Trophoblast cell (in vitro differentiated cells and primary cell): ENCODE measurements around the gene CCDC88B.

ENCODE experiments used
- DNase-seq, 2 donors: peaks; one replicate each; pipeline ENCODE4 v3.0.0-alpha.2; 2016
- H2AFZ ChIP-seq: 2 replicates; pipeline ENCODE4 v1.6.1; 2013; ENCODE audit warnings: low read length, moderate library complexity, mild to moderate bottlenecking; ENCODE audit not compliant: insufficient read depth, poor library complexity
- H2AK5ac ChIP-seq: 2 replicates; pipeline ENCODE4 v1.6.1; 2013; ENCODE audit warnings: mild to moderate bottlenecking, low read length
- H2BK120ac ChIP-seq: 2 replicates; pipeline ENCODE4 v1.6.1; 2013; ENCODE audit warnings: low read length, mild to moderate bottlenecking, moderate library complexity; ENCODE audit not compliant: insufficient read depth, poor library complexity
- H2BK12ac ChIP-seq: 2 replicates; pipeline ENCODE4 v1.6.1; 2013; ENCODE audit warnings: mild to moderate bottlenecking, low read length, moderate library complexity
- H2BK5ac ChIP-seq: 2 replicates; pipeline ENCODE4 v1.6.1; 2013; ENCODE audit warnings: low read length, low read depth, moderate library complexity, mild to moderate bottlenecking; ENCODE audit not compliant: poor library complexity
- H3K14ac ChIP-seq: 2 replicates; pipeline ENCODE4 v1.6.1; 2013; ENCODE audit warnings: mild to moderate bottlenecking, low read length
- H3K18ac ChIP-seq: 2 replicates; pipeline ENCODE4 v1.6.1; 2013; ENCODE audit warnings: mild to moderate bottlenecking, low read length
- H3K23ac ChIP-seq: 2 replicates; pipeline ENCODE4 v1.6.1; 2013; ENCODE audit warnings: low read length
- H3K27ac ChIP-seq: 2 replicates; pipeline ENCODE4 v1.5.1; 2013; ENCODE audit warnings: low read depth, mild to moderate bottlenecking, inconsistent platforms, low read length, moderate library complexity
- H3K27me3 ChIP-seq: 2 replicates; pipeline ENCODE4 v1.6.1; 2013; ENCODE audit warnings: inconsistent platforms, mild to moderate bottlenecking, low read length, moderate library complexity; ENCODE audit not compliant: insufficient read depth
- H3K36me3 ChIP-seq, 2 experiments: 1 replicate in 1 of 2; 2 replicates in 1 of 2; pipeline ENCODE4 v1.6.1; 2013; ENCODE audit warnings: low read length in 2 of 2, mild to moderate bottlenecking in 2 of 2, moderate library complexity in 1 of 2; ENCODE audit not compliant: insufficient read depth in 2 of 2, control insufficient read depth in 1 of 2
- H3K4ac ChIP-seq: 2 replicates; pipeline ENCODE4 v1.6.1; 2013; ENCODE audit warnings: low read depth, mild to moderate bottlenecking, low read length, moderate library complexity
- H3K4me1 ChIP-seq, 2 experiments: 1 replicate in 1 of 2; 2 replicates in 1 of 2; pipeline ENCODE4 v1.6.1; 2013; ENCODE audit warnings: low read length in 2 of 2, mild to moderate bottlenecking in 2 of 2, moderate library complexity in 1 of 2; ENCODE audit not compliant: insufficient read depth in 2 of 2, control insufficient read depth in 1 of 2
- H3K4me2 ChIP-seq: 2 replicates; pipeline ENCODE4 v1.6.1; 2013; ENCODE audit warnings: inconsistent platforms, mild to moderate bottlenecking, low read length, moderate library complexity
- H3K4me3 ChIP-seq: 2 replicates; pipeline ENCODE4 v1.5.1; 2013; ENCODE audit warnings: mild to moderate bottlenecking, low read depth, low read length, inconsistent platforms
- H3K79me1 ChIP-seq: one replicate; pipeline ENCODE4 v1.6.1; 2013; ENCODE audit warnings: low read length
- H3K79me2 ChIP-seq: 2 replicates; pipeline ENCODE4 v1.6.1; 2013; ENCODE audit warnings: low read length, mild to moderate bottlenecking; ENCODE audit not compliant: control insufficient read depth, insufficient read depth, poor library complexity
- H3K9ac ChIP-seq: 2 replicates; pipeline ENCODE4 v1.6.1; 2013; ENCODE audit warnings: mild to moderate bottlenecking, low read length
- H3K9me3 ChIP-seq: 2 replicates; pipeline ENCODE4 v1.6.1; 2013; ENCODE audit warnings: low read depth, mild to moderate bottlenecking, control low read depth, inconsistent platforms, low read length; ENCODE audit not compliant: insufficient read depth
- H4K12ac ChIP-seq: 2 replicates; pipeline ENCODE4 v1.6.1; 2013; ENCODE audit warnings: low read depth, mild to moderate bottlenecking, low read length, moderate library complexity
- H4K8ac ChIP-seq: 2 replicates; pipeline ENCODE4 v1.6.1; 2013; ENCODE audit warnings: low read depth, mild to moderate bottlenecking, low read length, moderate library complexity
- H4K91ac ChIP-seq: one replicate; pipeline ENCODE4 v1.6.1; 2013; ENCODE audit warnings: low read depth, mild to moderate bottlenecking, low read length, moderate library complexity
- WGBS: extraction: QIAGEN DNeasy Blood & Tissue Kit; methylation state at CpG from one replicate; pipeline ENCODE4 v1.1.7; 2013; ENCODE audit warnings: missing lambda C conversion rate; ENCODE audit not compliant: insufficient read length, insufficient coverage; ENCODE audit errors: extremely low coverage; 5-methylcytosine and 5-hydroxymethylcytosine counted together

The CCDC88B gene

GRCh38 chr11:64331569-64332371, 8.2 kb upstream of the CCDC88B start:
- Histone ChIP-seq H3K79me2 (no peaks in the 10 kb centered on the region), H3K4me3 (no peak overlapping the region), H3K4ac (no peak overlapping the region), H2BK120ac (no peak overlapping the region), H3K79me1 (no peaks in the 10 kb centered on the region), H3K4me2 (no peak overlapping the region), H4K8ac (no peak overlapping the region), H3K18ac (no peak overlapping the region), H3K9me3 (no peaks in the 10 kb centered on the region), H2BK5ac (no peak overlapping the region), H3K27me3 (no peaks in the 10 kb centered on the region), H3K9ac (no peak overlapping the region), H3K27ac (no peak overlapping the region), H3K23ac (no peak overlapping the region), H3K36me3 (no peaks in the 10 kb centered on the region), H3K4me1 (peaks cover 5 to 8% of the 10 kb centered on the region in 2 experiments), H4K91ac (peak overlapping the region; percentile 15), H2BK12ac (no peak overlapping the region), H2AFZ (no peak overlapping the region), H4K12ac (no peak overlapping the region), H2AK5ac (peak overlapping the region; percentile 8), H3K14ac (no peak overlapping the region)
- 100% methylated on average over 1 of the region's 20 CpGs for WGBS
- DNase-seq: peak; percentile 45 to 50

- Histone ChIP-seq H2AK5ac (no peak overlapping the region), H2AFZ (no peak overlapping the region), H4K91ac (no peak overlapping the region), H3K36me3 (no peaks in the 10 kb centered on the region), H3K27me3 (no peaks in the 10 kb centered on the region), H3K18ac (no peak overlapping the region), H3K14ac (no peak overlapping the region), H3K4me3 (no peak overlapping the region), H3K23ac (no peak overlapping the region), H3K79me1 (no peaks in the 10 kb centered on the region), H2BK12ac (no peak overlapping the region), H3K9ac (no peak overlapping the region), H3K27ac (no peak overlapping the region), H3K9me3 (no peaks in the 10 kb centered on the region), H3K79me2 (no peaks in the 10 kb centered on the region), H4K8ac (no peak overlapping the region), H4K12ac (no peak overlapping the region), H3K4ac (no peak overlapping the region), H2BK120ac (no peak overlapping the region), H3K4me2 (no peak overlapping the region), H2BK5ac (no peak overlapping the region), H3K4me1 (peaks cover 5 to 8% of the 10 kb centered on the region in 2 experiments)
- WGBS: no CpG with 5 or more reads among the region's 8 CpGs
- peak in 1 of 2 donors; percentile 77 for DNase-seq
Observed at GRCh38 chr11:64333556-64333955, 6.4 kb upstream of the CCDC88B start.

DNA sequence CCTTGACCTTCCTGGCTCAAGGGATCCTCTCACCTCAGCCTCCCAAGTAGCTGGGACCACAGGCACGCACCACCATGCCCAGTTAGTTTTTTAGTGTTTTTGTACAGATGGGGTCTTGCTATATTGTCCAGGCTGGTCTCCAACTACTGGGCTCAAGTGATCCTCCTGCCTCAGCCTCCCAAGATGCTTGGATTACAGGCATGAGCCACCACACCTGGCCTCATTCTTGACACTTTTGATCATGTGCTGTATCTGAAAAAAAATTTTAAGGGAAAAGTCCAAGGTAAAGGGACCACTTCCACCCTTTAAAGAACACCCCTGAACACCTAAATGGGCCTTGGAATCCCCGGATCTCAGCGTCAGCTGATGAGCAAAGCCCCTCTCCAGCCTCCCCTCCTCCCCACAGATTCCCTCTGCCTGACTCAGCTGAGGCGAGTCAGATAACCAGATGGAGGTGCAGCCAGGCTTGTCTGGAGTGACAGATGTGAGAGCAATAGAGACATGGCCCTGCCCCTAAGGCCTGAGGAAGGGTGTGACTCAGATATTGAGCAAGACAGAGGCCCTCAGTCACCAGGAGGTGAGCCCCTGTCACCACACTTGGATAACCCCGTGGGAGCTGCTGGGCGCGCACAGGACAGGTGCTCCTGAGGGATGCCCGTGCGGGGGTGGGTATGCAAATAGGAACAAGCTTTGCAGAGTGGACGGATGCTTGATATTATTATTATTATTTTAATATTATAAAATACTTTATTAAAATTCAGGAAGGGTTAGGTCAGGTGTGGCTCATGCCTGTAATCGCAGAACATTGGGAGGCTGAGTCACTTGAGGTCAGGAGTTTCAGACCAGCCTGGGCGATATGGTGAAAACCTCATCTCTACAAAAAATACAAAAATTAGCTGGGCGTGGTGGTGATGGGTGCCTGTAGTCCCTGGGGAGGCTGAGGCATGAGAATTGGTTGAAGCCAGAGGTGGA, 5.0 kb upstream of the CCDC88B start:
- Histone ChIP-seq H4K91ac (peak overlapping the region; percentile 50), H4K8ac (no peak overlapping the region), H3K9ac (no peak overlapping the region), H3K27me3 (no peaks in the 10 kb centered on the region), H3K4me3 (no peak overlapping the region), H3K79me2 (no peaks in the 10 kb centered on the region), H3K4me2 (no peak overlapping the region), H3K18ac (no peak overlapping the region), H3K9me3 (no peaks in the 10 kb centered on the region), H2BK120ac (peak overlapping the region; percentile 31), H2AFZ (no peak overlapping the region), H3K4me1 (peaks cover 5 to 8% of the 10 kb centered on the region in 2 experiments), H2BK12ac (no peak overlapping the region), H2BK5ac (no peak overlapping the region), H4K12ac (no peak overlapping the region), H3K36me3 (no peaks in the 10 kb centered on the region), H3K23ac (no peak overlapping the region), H3K79me1 (no peaks in the 10 kb centered on the region), H3K27ac (peak overlapping the region; percentile 37), H3K4ac (no peak overlapping the region), H2AK5ac (no peak overlapping the region), H3K14ac (no peak overlapping the region)
- WGBS: no CpG with 5 or more reads among the region's 13 CpGs
- DNase-seq: peak; percentile 97 to 98

DNA sequence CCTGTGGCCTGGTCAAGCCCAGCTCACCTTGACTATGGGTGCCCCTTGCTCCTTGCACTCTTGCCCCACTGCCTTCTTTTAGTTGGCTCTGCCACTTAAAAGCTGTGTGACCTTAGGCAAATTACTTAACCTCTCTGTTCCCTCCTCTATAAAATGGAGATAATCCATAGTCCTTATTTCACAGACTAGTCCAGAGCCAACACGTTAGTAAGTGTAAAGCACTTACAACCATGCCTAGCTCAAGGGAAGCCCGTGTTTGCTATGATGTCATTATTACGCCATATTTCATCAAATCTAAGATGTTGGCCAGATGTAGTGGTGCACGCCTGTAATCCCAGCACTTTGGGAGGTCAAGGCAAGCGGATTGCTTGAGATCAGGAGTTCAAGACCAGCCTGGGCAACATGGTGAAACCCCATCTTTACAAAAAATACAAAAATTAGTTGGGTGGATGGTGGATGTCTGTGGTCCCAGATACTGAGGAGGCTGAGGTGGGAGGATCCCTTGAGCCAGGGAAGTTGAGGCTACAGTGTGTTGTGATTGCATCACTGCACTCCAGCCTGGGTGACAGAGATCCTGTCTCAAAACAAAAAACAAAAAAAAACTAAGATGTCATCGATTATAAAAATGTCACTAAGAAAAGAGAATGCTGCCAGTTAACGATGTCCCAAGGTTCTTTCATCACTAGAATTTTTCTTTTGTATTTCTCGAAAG, 2.3 kb upstream of the CCDC88B start:
- Histone ChIP-seq H3K79me2 (peaks cover 2% of the 10 kb centered on the region), H3K4me3 (no peak overlapping the region), H2BK120ac (no peak overlapping the region), H2AK5ac (no peak overlapping the region), H3K79me1 (peaks cover 6% of the 10 kb centered on the region), H2BK12ac (no peak overlapping the region), H4K91ac (no peak overlapping the region), H3K14ac (no peak overlapping the region), H3K27ac (no peak overlapping the region), H3K9me3 (peaks cover 3% of the 10 kb centered on the region), H3K27me3 (no peaks in the 10 kb centered on the region), H3K4ac (no peak overlapping the region), H2AFZ (no peak overlapping the region), H4K8ac (no peak overlapping the region), H3K4me2 (no peak overlapping the region), H3K9ac (no peak overlapping the region), H4K12ac (no peak overlapping the region), H3K36me3 (no peaks in the 10 kb centered on the region), H2BK5ac (no peak overlapping the region), H3K4me1 (peaks cover 10 to 13% of the 10 kb centered on the region in 2 experiments), H3K23ac (no peak overlapping the region), H3K18ac (no peak overlapping the region)
- WGBS: no CpG with 5 or more reads among the region's 8 CpGs
- DNase-seq: no peak
